Measurements from ENCODE around the gene ADGRA1. TPM values are rescaled to one million over a fixed set of nuclear protein-coding genes. Genes with fewer than 3 reads are reported as not detected.
A peak's percentile ranks its signal among the peaks of the same experiment; 100 is the strongest.
"Not testable (repeated sequence)": the region's sequence is repeated elsewhere in the genome, so short reads cannot be mapped to it uniquely, and the experiment has no call there.

ADGRA1 gene
- total RNA-seq, 6 donors from 2014 or later, result 0.30 to 1.0 (median 0.39) TPM; not detected in 1

GRCh38 chr10:133143546-133143945, 55.8 kb downstream of the ADGRA1 start:
- TF ChIP-seq POLR2A (IDR thresholded peaks at IDR 0.05) (no peak), EP300 (IDR thresholded peaks at IDR 0.05) (no peak), CTCF (IDR thresholded peaks at IDR 0.05) (no peak), POLR2AphosphoS5 (IDR thresholded peaks at IDR 0.05) (no peak)
- peaks cover 0 to 5% (median 0%) of the 10 kb centered on the region in 4 donors for H3K4me1 ChIP-seq
- H3K9me3 ChIP-seq, result peaks cover 0 to 4% (median 0%) of the 10 kb centered on the region in 4 donors
- peaks cover 0 to 3% (median 0%) of the 10 kb centered on the region in 4 donors for H3K27me3 ChIP-seq
- WGBS, 2 donors, result 51 to 55% methylated on average over 9 of the region's 9 CpGs
- DNase-seq, result peak in 1 of 2 donors; percentile 30
- no peak overlapping the region for H3K27ac ChIP-seq
- H3K36me3 ChIP-seq, result no peaks in the 10 kb centered on the region
- no peak overlapping the region for H3K4me3 ChIP-seq
- ATAC-seq (ENCODE audit: low FRiP score in 2 of 2), result no peak

DNA sequence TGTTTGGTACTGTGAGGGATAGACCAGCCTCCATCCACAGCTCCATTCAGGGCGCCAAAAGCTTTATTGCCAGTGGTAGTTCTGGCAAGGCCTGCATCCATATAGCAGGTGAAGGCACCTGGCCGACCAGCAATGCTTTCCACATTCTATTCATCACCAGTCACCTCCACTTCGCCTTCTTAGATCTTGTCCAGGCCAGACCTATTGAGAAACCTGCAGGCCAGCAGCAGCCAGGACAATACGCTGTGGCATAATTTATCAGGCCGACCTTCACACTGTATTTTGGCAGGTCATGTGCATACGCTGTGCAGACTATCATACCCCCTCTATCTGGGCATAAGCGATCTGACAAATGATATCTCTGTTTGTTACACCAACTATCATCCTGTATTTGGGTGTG, 57.0 kb downstream of the ADGRA1 start:
- peaks cover 0 to 3% (median 0%) of the 10 kb centered on the region in 4 donors for H3K27me3 ChIP-seq

GRCh38 chr10:133150226-133150625, 62.5 kb downstream of the ADGRA1 start:
- WGBS, 2 donors, result 95 to 97% methylated on average over 8 of the region's 8 CpGs
- Histone ChIP-seq H3K27ac (no peak overlapping the region), H3K4me1 (no peaks in the 10 kb centered on the region), H3K4me3 (no peak overlapping the region), H3K36me3 (no peaks in the 10 kb centered on the region), H3K9me3 (peaks cover 0 to 4% (median 0%) of the 10 kb centered on the region in 4 donors), H3K27me3 (no peaks in the 10 kb centered on the region)
- ATAC-seq (ENCODE audit: low FRiP score in 2 of 2) (no peak), DNase-seq (no peak)
- no peak for TF ChIP-seq CTCF (IDR thresholded peaks at IDR 0.05)
- TF ChIP-seq POLR2AphosphoS5 (IDR thresholded peaks at IDR 0.05), result no peak
- TF ChIP-seq EP300 (IDR thresholded peaks at IDR 0.05), result no peak
- TF ChIP-seq POLR2A (IDR thresholded peaks at IDR 0.05), result no peak

More for the DNA sequence above, 57.0 kb downstream of the ADGRA1 start:
- Histone ChIP-seq H3K27ac (no peak overlapping the region), H3K9me3 (peaks cover 0 to 4% (median 0%) of the 10 kb centered on the region in 4 donors), H3K4me3 (no peak overlapping the region), H3K4me1 (peaks cover 0 to 5% (median 0%) of the 10 kb centered on the region in 4 donors), H3K36me3 (no peaks in the 10 kb centered on the region)
- peak in 1 of 2 donors; percentile 14 for DNase-seq
- WGBS, 2 donors, result 91 to 92% methylated on average over 7 of the region's 7 CpGs
- TF ChIP-seq POLR2AphosphoS5 (IDR thresholded peaks at IDR 0.05) (no peak), CTCF (IDR thresholded peaks at IDR 0.05) (no peak), EP300 (IDR thresholded peaks at IDR 0.05) (no peak)
- no peak for ATAC-seq (ENCODE audit: low FRiP score in 2 of 2)

DNA sequence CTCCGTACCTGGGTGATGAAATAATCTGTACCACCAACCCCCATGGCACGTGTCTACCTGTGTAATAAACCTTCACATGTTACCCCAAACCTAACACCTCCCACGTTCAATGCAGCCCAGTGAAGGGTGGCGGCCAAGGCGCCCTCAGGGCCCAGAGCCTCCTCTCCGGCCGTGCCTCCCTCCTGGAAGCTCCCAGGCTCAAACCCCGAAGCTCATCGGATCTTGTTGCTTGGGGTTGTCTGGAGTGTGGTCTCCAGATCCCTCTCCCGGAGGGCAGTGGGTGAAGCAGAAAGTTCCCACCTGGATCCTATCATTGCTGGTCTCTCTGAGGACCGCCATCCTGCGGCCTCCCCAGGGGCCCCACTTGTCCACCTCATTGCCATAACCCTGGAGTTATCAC, 62.9 kb downstream of the ADGRA1 start:
- Histone ChIP-seq H3K4me3 (no peak overlapping the region), H3K4me1 (no peaks in the 10 kb centered on the region), H3K36me3 (no peaks in the 10 kb centered on the region), H3K9me3 (peaks cover 0 to 4% (median 0%) of the 10 kb centered on the region in 4 donors), H3K27me3 (no peaks in the 10 kb centered on the region), H3K27ac (no peak overlapping the region)
- TF ChIP-seq CTCF (IDR thresholded peaks at IDR 0.05) (no peak), POLR2A (IDR thresholded peaks at IDR 0.05) (no peak), EP300 (IDR thresholded peaks at IDR 0.05) (no peak), POLR2AphosphoS5 (IDR thresholded peaks at IDR 0.05) (no peak)
- WGBS, 2 donors, result 93% methylated on average over 12 of the region's 12 CpGs
- DNase-seq (no peak), ATAC-seq (ENCODE audit: low FRiP score in 2 of 2) (peak in 1 of 2 donors; percentile 43)

DNA sequence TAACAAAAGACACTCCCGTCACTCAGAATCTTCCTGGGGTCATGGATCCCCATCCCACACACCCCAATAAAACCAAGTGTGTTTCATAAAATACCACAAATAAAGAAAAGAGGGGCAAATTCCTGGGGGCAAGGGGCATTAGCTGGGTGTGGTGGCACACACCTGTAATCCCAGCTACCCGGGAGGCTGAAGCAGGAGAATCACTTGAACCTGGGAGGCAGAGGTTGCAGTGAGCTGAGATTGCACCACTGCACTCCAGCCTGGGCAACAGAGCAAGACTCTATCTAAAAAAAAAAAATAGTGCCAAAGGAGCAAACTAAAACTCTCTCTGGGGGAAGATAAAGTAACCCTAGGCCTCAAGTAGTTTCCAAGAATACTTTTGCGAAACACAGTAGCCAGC, 63.3 kb downstream of the ADGRA1 start:
- 85 to 92% methylated on average over 3 of the region's 3 CpGs for WGBS, 2 donors
- not testable (repeated sequence) for H3K4me1 ChIP-seq; H3K27ac ChIP-seq; H3K36me3 ChIP-seq; H3K27me3 ChIP-seq; ATAC-seq (ENCODE audit: low FRiP score in 2 of 2); DNase-seq; H3K4me3 ChIP-seq; H3K9me3 ChIP-seq
